SK-MEL-5 (cell line): ENCODE measurements around the gene ANKAR. TPM values are rescaled to one million over a fixed set of nuclear protein-coding genes. Genes with fewer than 3 reads are reported as not detected.
"Not testable (repeated sequence)": the region's sequence is repeated elsewhere in the genome, so short reads cannot be mapped to it uniquely, and the experiment has no call there.

Source experiments
- DNase-seq: peaks from one replicate; pipeline ENCODE4 v3.0.0-alpha.2; 2016; ENCODE audit warnings: low read depth, low spot score
- in situ Hi-C: cut with HindIII; loops from 2 replicates; pipeline ENCODE4 v1.10.0; 2016; ENCODE audit warnings: low sequenced_read_pairs, high pct_unique_total_duplicates, low pct_unique_long_range_greater_than_20kb
- total RNA-seq: library from RNA; depleted of rRNA; stranded (reverse); fragments of >200 nt; shearing (Covaris generic); gene quantifications from 2 replicates; pipeline ENCODE4 v1.2.3, GENCODE V29; 2014; rRNA removed

Gene ANKAR
- total RNA-seq, 1 experiment from 2014 or later = 1.9 TPM

GRCh38 chr2:189684811-189685210 is 10.3 kb downstream of the ANKAR start:
- in situ Hi-C loops = no loop called here
- no peak for DNase-seq

- peak; percentile 47 for DNase-seq
- in situ Hi-C loops = no loop called here
These were observed 11.2 kb downstream of the ANKAR start for GRCh38 chr2:189685540-189686229.

GRCh38 chr2:189687796-189688195 is 13.3 kb downstream of the ANKAR start:
- DNase-seq, in situ Hi-C loops: not testable (repeated sequence)

- no peak for DNase-seq
- in situ Hi-C loops = no loop called here
These were observed 21.8 kb downstream of the ANKAR start for GRCh38 chr2:189696223-189696622.

GRCh38 chr2:189698020-189698887 is 23.8 kb downstream of the ANKAR start:
- in situ Hi-C loops = no loop called here
- DNase-seq = peak; percentile 74

- in situ Hi-C loops = no loop called here
- DNase-seq = no peak
These were observed 26.2 kb downstream of the ANKAR start for GRCh38 chr2:189700681-189701080.

GRCh38 chr2:189702071-189702470 is 27.6 kb downstream of the ANKAR start:
- peak; percentile 42 for DNase-seq
- in situ Hi-C loops = no loop called here

GRCh38 chr2:189709501-189710221 is 35.2 kb downstream of the ANKAR start:
- in situ Hi-C loops = no loop called here
- DNase-seq = no peak

- DNase-seq, in situ Hi-C loops: not testable (repeated sequence)
These were observed 43.1 kb downstream of the ANKAR start for GRCh38 chr2:189717593-189717992.

GRCh38 chr2:189719571-189719970 is 45.1 kb downstream of the ANKAR start:
- no peak for DNase-seq
- in situ Hi-C loops = no loop called here

GRCh38 chr2:189723192-189723591 is 48.7 kb downstream of the ANKAR start:
- in situ Hi-C loops = no loop called here
- no peak for DNase-seq

Other genes starting within 250 kb of the ANKAR start
- 56.5 and 66.9 TPM in 2 replicates for gene WDR75, start 233.2 kb upstream of the ANKAR start, total RNA-seq
- gene SLC40A1, start 93.9 kb upstream of the ANKAR start, total RNA-seq = 0.92 and 2.0 TPM in 2 replicates
- gene ASNSD1, start 13.2 kb upstream of the ANKAR start, total RNA-seq = 56.9 and 58.6 TPM in 2 replicates
- gene OSGEPL1, start 88.1 kb downstream of the ANKAR start, total RNA-seq = 27.4 and 32.3 TPM in 2 replicates
- 80.6 and 90.7 TPM in 2 replicates for gene ORMDL1, start 109.7 kb downstream of the ANKAR start, total RNA-seq
- 13.6 and 15.9 TPM in 2 replicates for gene PMS1, start 109.8 kb downstream of the ANKAR start, total RNA-seq